Ovary (tissue), 3 donors: ENCODE measurements around the gene CHP2.

Experiments used
- CTCF ChIP-seq, 3 donors: fragments of 450-650 bp in 2 of 3; fragments of 200-600 bp in 1 of 3; IDR thresholded peaks; one replicate each; pipeline versions ENCODE4 v1.5.1 to v1.8.0; 2016 to 2022; ENCODE audit warnings: antibody characterized with exemption in 3 of 3, mild to moderate bottlenecking in 1 of 3
- POLR2A ChIP-seq: fragments of 450-650 bp; IDR thresholded peaks from one replicate; pipeline ENCODE4 v1.6.1; 2017; ENCODE audit warnings: antibody characterized with exemption, mild to moderate bottlenecking, moderate library complexity
- donor health status: DM: no; HTN: no; CAD: no.

- no peak for TF ChIP-seq POLR2A
- TF ChIP-seq CTCF (IDR thresholded peaks at IDR 0.05) = no peak
Observed at GRCh38 chr16:23801378-23801777, 46.6 kb downstream of the CHP2 start.
